PC-9 (cell line): ENCODE results near the gene EBP.
A peak's percentile ranks its signal among the peaks of the same experiment; 100 is the strongest.

Experiments
- EZH2 ChIP-seq: fragments of 200-600 bp; sonication (generic); IDR thresholded peaks from 2 replicates; pipeline ENCODE4 v1.8.0; 2017; ENCODE audit warnings: antibody characterized with exemption, low read depth
- TF ChIP-seq, protein P1 (sequence below): fragments of 200-600 bp; sonication (generic); conservative IDR thresholded peaks from 2 replicates; pipeline ENCODE4 v1.6.1; 2017; ENCODE audit warnings: mixed run types, antibody characterized with exemption, mild to moderate bottlenecking, moderate library complexity

- TF ChIP-seq, protein P1, sequence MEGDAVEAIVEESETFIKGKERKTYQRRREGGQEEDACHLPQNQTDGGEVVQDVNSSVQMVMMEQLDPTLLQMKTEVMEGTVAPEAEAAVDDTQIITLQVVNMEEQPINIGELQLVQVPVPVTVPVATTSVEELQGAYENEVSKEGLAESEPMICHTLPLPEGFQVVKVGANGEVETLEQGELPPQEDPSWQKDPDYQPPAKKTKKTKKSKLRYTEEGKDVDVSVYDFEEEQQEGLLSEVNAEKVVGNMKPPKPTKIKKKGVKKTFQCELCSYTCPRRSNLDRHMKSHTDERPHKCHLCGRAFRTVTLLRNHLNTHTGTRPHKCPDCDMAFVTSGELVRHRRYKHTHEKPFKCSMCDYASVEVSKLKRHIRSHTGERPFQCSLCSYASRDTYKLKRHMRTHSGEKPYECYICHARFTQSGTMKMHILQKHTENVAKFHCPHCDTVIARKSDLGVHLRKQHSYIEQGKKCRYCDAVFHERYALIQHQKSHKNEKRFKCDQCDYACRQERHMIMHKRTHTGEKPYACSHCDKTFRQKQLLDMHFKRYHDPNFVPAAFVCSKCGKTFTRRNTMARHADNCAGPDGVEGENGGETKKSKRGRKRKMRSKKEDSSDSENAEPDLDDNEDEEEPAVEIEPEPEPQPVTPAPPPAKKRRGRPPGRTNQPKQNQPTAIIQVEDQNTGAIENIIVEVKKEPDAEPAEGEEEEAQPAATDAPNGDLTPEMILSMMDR: peak; percentile 36; the same call in 1 of the 2 replicates
- TF ChIP-seq EZH2: no peak
Measured at GRCh38 chrX:48511560-48511959, 10.0 kb upstream of the EBP start.
